ENCODE data around the gene ZNF654. TPM values are rescaled to one million over a fixed set of nuclear protein-coding genes. Genes with fewer than 3 reads are reported as not detected.
A peak's percentile ranks its signal among the peaks of the same experiment; 100 is the strongest.
"Not testable (repeated sequence)": the region's sequence is repeated elsewhere in the genome, so short reads cannot be mapped to it uniquely, and the experiment has no call there.

Gene ZNF654
- polyA plus RNA-seq, 6 donors from 2014 or later, result 7.6 to 18.5 (median 15.8) TPM

DNA sequence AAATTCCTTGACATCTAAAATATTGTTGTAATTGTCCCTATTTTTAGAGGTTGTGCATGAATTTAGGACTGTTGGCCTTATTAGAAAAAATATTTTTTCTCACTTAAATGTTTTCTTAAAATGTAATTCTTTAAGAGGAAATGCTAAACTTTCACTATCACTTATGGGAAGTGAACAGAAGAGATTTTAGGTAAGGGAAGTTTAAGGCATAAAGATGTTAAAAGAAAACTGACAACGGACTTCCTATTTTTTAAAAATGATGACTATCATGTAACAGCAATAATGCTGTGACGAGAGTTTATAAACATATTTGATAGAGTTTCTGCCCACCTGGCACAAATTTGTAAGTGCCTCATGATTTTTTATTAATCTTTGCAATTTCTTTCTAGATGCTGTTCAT lies 93.8 kb downstream of the ZNF654 start:
- no peak for ATAC-seq (ENCODE audit: low read depth in 2 of 2)
- H3K36me3 Mint-ChIP-seq, result peaks cover 0 to 13% of the 10 kb centered on the region in 2 donors
- peaks cover 12 to 40% (median 31%) of the 10 kb centered on the region in 3 donors for H3K4me1 Mint-ChIP-seq
- H3K4me3 Mint-ChIP-seq, result peak overlapping the region in 7 of 8 donors; percentile 1 to 94 (median 64)
- no peak for DNase-seq
- H3K27ac Mint-ChIP-seq, result peak overlapping the region in 4 of 6 donors; percentile 7 to 49 (median 32)
- no peaks in the 10 kb centered on the region for H3K9me3 Mint-ChIP-seq
- H3K27me3 Mint-ChIP-seq, result no peaks in the 10 kb centered on the region

DNA sequence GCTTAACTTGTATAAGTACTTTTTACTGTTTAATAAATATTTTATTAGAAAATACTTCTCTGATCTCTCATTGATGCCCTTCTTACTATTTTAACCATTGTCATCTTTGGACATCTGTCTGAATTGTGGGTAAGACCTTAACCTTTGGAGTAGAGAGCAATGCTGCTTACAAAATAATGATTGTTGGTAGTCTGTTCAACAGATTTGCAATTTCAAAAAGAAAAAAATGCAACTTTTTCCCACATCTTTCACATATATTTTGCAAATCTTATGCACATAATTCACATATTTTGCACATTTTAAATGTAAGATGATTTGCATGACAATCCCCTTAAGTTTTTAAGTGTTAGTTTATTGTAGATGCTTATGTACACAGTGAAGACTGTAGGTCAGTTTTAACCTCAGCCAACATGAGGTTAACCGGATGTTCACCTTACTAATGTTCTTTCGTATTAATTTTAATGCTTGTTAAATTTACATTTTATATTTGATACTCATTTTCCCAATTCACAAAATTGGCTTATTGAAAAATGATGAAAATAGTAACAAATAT lies 107.4 kb downstream of the ZNF654 start:
- Mint-ChIP-seq H3K27ac (no peak overlapping the region), H3K4me1 (peaks cover 4 to 8% (median 8%) of the 10 kb centered on the region in 3 donors), H3K36me3 (peaks cover 0 to 12% of the 10 kb centered on the region in 2 donors), H3K9me3 (no peaks in the 10 kb centered on the region), H3K4me3 (no peak overlapping the region), H3K27me3 (no peaks in the 10 kb centered on the region)
- ATAC-seq (ENCODE audit: low read depth in 2 of 2), result no peak
- DNase-seq, result no peak

DNA sequence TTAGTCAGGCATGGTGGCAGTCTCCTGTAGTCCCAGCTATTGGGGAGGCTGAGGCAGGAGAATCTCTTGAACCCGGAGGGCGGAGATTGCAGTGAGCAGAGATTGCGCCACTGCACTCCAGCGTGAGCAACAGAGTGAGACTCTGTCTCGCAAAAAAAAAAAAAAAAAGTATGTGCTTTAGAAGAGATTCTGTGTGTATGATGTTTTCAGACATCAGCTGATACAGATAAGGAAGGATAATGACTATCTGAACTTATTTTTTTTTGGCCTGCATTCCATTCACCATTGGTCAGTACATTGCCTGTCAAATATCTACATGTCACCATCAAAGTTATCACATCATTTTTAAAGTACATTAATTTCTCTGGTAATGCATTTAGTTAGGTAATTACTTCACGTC lies 108.1 kb downstream of the ZNF654 start:
- no peak overlapping the region for H3K4me3 Mint-ChIP-seq
- no peak overlapping the region for H3K27ac Mint-ChIP-seq
- H3K9me3 Mint-ChIP-seq, result no peaks in the 10 kb centered on the region
- H3K4me1 Mint-ChIP-seq, result peaks cover 4 to 8% (median 8%) of the 10 kb centered on the region in 3 donors
- ATAC-seq (ENCODE audit: low read depth in 2 of 2), result no peak
- H3K27me3 Mint-ChIP-seq, result no peaks in the 10 kb centered on the region
- no peak for DNase-seq
- peaks cover 0 to 12% of the 10 kb centered on the region in 2 donors for H3K36me3 Mint-ChIP-seq

DNA sequence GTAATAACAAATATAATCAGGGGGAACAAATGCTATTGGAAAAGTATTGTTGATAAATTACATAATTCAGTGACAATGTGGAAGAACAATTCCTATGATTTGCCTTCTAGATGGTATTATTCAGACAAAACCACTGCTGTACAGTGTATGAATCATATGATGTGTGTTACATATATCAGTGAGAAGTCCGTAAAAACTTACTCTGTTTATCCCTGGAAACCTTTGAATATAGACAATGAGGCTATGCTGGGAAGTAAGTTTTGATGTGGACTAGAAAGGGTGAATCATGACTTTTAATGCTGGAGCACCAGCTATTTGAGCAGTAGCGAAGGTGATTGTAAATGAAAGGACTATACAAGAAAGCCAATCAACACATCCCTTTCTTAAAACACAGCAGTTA lies 108.6 kb downstream of the ZNF654 start:
- Mint-ChIP-seq H3K27me3 (no peaks in the 10 kb centered on the region), H3K27ac (no peak overlapping the region), H3K4me3 (no peak overlapping the region), H3K4me1 (peaks cover 4 to 8% (median 6%) of the 10 kb centered on the region in 3 donors), H3K9me3 (no peaks in the 10 kb centered on the region), H3K36me3 (peaks cover 0 to 12% of the 10 kb centered on the region in 2 donors)
- ATAC-seq (ENCODE audit: low read depth in 2 of 2) (no peak), DNase-seq (no peak)

- Mint-ChIP-seq H3K27me3 (no peaks in the 10 kb centered on the region), H3K9me3 (peaks cover 0 to 3% (median 0%) of the 10 kb centered on the region in 7 donors), H3K27ac (peak overlapping the region in 1 of 6 donors; percentile 32), H3K4me3 (no peak overlapping the region), H3K36me3 (peaks cover 0 to 12% of the 10 kb centered on the region in 2 donors), H3K4me1 (peaks cover 4 to 8% (median 8%) of the 10 kb centered on the region in 3 donors)
- ATAC-seq (ENCODE audit: low read depth in 2 of 2), result no peak
- no peak for DNase-seq
These were observed 109.1 kb downstream of the ZNF654 start for GRCh38 chr3:88168171-88168570.

GRCh38 chr3:88180398-88180999 lies 121.4 kb downstream of the ZNF654 start:
- H3K27ac Mint-ChIP-seq, result peak overlapping the region in 1 of 6 donors; percentile 13
- peaks cover 1 to 18% (median 9%) of the 10 kb centered on the region in 7 donors for H3K9me3 Mint-ChIP-seq
- no peaks in the 10 kb centered on the region for H3K4me1 Mint-ChIP-seq
- peaks cover 0 to 7% (median 0%) of the 10 kb centered on the region in 3 donors for H3K27me3 Mint-ChIP-seq
- ATAC-seq (ENCODE audit: low read depth in 2 of 2), result peak in 1 of 2 donors; percentile 56
- peak; percentile 15 for DNase-seq
- H3K4me3 Mint-ChIP-seq, result no peak overlapping the region
- H3K36me3 Mint-ChIP-seq, result peaks cover 0 to 17% of the 10 kb centered on the region in 2 donors

GRCh38 chr3:88182165-88182918 lies 123.3 kb downstream of the ZNF654 start:
- not testable (repeated sequence) for H3K4me3 Mint-ChIP-seq; H3K27me3 Mint-ChIP-seq; ATAC-seq (ENCODE audit: low read depth in 2 of 2); H3K4me1 Mint-ChIP-seq; DNase-seq
- Mint-ChIP-seq H3K36me3 (peaks cover 0 to 17% of the 10 kb centered on the region in 2 donors), H3K27ac (peak overlapping the region in 1 of 6 donors; percentile 32), H3K9me3 (peaks cover 6 to 36% (median 25%) of the 10 kb centered on the region in 7 donors)

DNA sequence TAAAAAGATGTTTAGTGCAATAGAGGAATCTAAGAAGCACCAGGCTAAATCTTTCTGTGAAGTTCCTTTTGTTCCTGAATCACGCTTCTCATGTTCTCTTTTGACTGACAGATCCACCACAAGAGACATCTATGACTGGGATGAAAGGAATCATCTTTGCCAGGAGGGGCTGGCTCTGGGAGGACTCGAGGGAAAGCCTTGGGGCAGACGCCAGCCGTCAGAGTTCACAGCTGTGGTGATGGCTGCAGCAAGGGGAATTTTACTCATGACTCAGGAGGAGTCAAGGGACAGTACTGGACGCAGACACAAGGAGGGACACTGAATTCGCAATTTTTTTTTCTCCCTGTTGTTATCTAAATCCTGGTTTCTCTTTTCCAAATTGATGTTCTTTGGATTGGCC lies 129.4 kb downstream of the ZNF654 start:
- no peak for DNase-seq
- ATAC-seq (ENCODE audit: low read depth in 2 of 2), result no peak
- peaks cover 0 to 4% (median 0%) of the 10 kb centered on the region in 3 donors for H3K4me1 Mint-ChIP-seq
- H3K9me3 Mint-ChIP-seq, result peaks cover 5 to 43% (median 29%) of the 10 kb centered on the region in 7 donors
- H3K4me3 Mint-ChIP-seq, result no peak overlapping the region
- H3K27ac Mint-ChIP-seq, result no peak overlapping the region
- peaks cover 0 to 9% of the 10 kb centered on the region in 2 donors for H3K36me3 Mint-ChIP-seq
- peaks cover 0 to under 1% (median 0%) of the 10 kb centered on the region in 3 donors for H3K27me3 Mint-ChIP-seq

DNA sequence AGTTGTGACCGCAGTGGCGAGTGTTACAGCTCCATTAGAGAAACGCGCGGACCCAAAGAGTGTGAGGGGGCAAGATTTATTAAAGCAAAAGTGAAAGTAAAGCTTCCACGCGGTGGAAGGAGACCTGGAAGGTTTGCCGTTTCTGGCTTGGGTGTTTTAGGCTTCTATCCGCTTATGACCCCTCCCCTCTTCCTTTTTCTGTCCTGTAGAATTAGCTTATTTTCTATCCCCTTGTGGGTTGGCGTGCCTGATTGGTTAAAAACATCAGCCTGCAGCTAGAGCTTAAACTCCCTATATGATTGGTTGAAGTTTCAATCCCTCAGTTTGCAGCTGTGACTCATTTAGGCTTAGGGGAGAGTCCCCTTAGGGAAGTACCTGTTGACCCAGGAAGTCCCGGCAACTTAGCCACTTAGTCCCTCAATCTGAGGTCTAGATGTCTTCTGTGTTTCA lies 130.3 kb downstream of the ZNF654 start:
- no peaks in the 10 kb centered on the region for H3K27me3 Mint-ChIP-seq
- DNase-seq (no peak), ATAC-seq (ENCODE audit: low read depth in 2 of 2) (peak in 1 of 2 donors; percentile 25)
- peaks cover 0 to 4% (median 0%) of the 10 kb centered on the region in 3 donors for H3K4me1 Mint-ChIP-seq
- H3K4me3 Mint-ChIP-seq, result peak overlapping the region in 1 of 8 donors; percentile 22
- H3K36me3 Mint-ChIP-seq, result peaks cover 0 to 8% of the 10 kb centered on the region in 2 donors
- H3K9me3 Mint-ChIP-seq, result peaks cover 5 to 37% (median 28%) of the 10 kb centered on the region in 7 donors
- no peak overlapping the region for H3K27ac Mint-ChIP-seq

- Mint-ChIP-seq H3K9me3 (peaks cover 0 to 14% (median 7%) of the 10 kb centered on the region in 7 donors), H3K36me3 (no peaks in the 10 kb centered on the region), H3K4me3 (no peak overlapping the region), H3K27ac (no peak overlapping the region), H3K4me1 (peaks cover 0 to 4% (median 0%) of the 10 kb centered on the region in 3 donors), H3K27me3 (no peaks in the 10 kb centered on the region)
- DNase-seq (no peak), ATAC-seq (ENCODE audit: low read depth in 2 of 2) (no peak)
These were observed 132.9 kb downstream of the ZNF654 start for GRCh38 chr3:88191872-88192409.

GRCh38 chr3:88192631-88193030 lies 133.6 kb downstream of the ZNF654 start:
- H3K4me3 Mint-ChIP-seq, result no peak overlapping the region
- H3K27ac Mint-ChIP-seq, result no peak overlapping the region
- peaks cover 0 to 9% (median 3%) of the 10 kb centered on the region in 7 donors for H3K9me3 Mint-ChIP-seq
- DNase-seq, result no peak
- ATAC-seq (ENCODE audit: low read depth in 2 of 2), result no peak
- H3K4me1 Mint-ChIP-seq, result peaks cover 0 to 4% (median 0%) of the 10 kb centered on the region in 3 donors
- no peaks in the 10 kb centered on the region for H3K27me3 Mint-ChIP-seq
- H3K36me3 Mint-ChIP-seq, result no peaks in the 10 kb centered on the region

Data from naive B cell (primary cell).